GM12878 (cell line): ENCODE measurements around the gene PRDX3.

Source experiments
- NRF1 ChIP-seq: conservative IDR thresholded peaks from 2 replicates; pipeline ENCODE4 v1.6.1; 2011; ENCODE audit warnings: mild to moderate bottlenecking, low read depth, low read length, improper control_type of control experiment
- PML ChIP-seq: IDR thresholded peaks from 2 replicates; pipeline ENCODE4 v1.6.1; 2012; ENCODE audit warnings: low read length, inconsistent platforms
- POLR2AphosphoS5 ChIP-seq: IDR thresholded peaks from 2 replicates; pipeline ENCODE4 v1.6.1; 2011; ENCODE audit warnings: mild to moderate bottlenecking, low read length, inconsistent platforms
- SUZ12 ChIP-seq: fragments of 200-600 bp; sonication (generic); IDR thresholded peaks from one replicate; pipeline ENCODE4 v1.6.1; 2018; ENCODE audit warnings: antibody characterized with exemption, mild to moderate bottlenecking; ENCODE audit not compliant: unreplicated experiment

- no peak for TF ChIP-seq NRF1
- no peak for TF ChIP-seq SUZ12
- no peak for TF ChIP-seq PML
- no peak for TF ChIP-seq POLR2AphosphoS5
Measured at GRCh38 chr10:119138346-119139306, 40.0 kb downstream of the PRDX3 start.
